HEK293 (cell line): Measurements from ENCODE around the gene RNPS1.
A peak's percentile ranks its signal among the peaks of the same experiment; 100 is the strongest.

Source experiments
- CTCF ChIA-PET: fragments of 350-600 bp; formaldehyde crosslinking; extraction: SDS; loops from one replicate; lab custom pipeline; 2021; ENCODE audit warnings: antibody characterized with exemption; lab: Yijun Ruan, JAX
- POLR2A ChIA-PET: fragments of 300-600 bp; formaldehyde crosslinking; extraction: SDS; loops from one replicate; lab custom pipeline; 2020; ENCODE audit warnings: antibody characterized with exemption, inconsistent platforms; lab: Yijun Ruan, JAX
- H3K27ac ChIP-seq: fragments of 200-500 bp; sonication (Bioruptor generic); 2 replicates; pipeline ENCODE4 v1.5.1; 2014; ENCODE audit warnings: low read depth, low read length, control low read depth, inconsistent platforms; ENCODE audit errors: extremely low read depth
- H3K36me3 ChIP-seq, 2 experiments: fragments of 200-500 bp in 1 of 2; sonication (Bioruptor generic) in 1 of 2; 1 replicate in 1 of 2; 2 replicates in 1 of 2; pipeline ENCODE4 v1.5.1; 2014 to 2017; ENCODE audit warnings: inconsistent platforms in 2 of 2, low read length in 2 of 2; ENCODE audit not compliant: control insufficient read depth in 2 of 2, insufficient read depth in 1 of 2
- H3K4me1 ChIP-seq: fragments of 200-500 bp; sonication (Bioruptor generic); 2 replicates; pipeline ENCODE4 v1.5.1; 2014; ENCODE audit warnings: mild to moderate bottlenecking, low read length, inconsistent platforms; ENCODE audit not compliant: control insufficient read depth, insufficient read depth
- H3K4me3 ChIP-seq: 2 replicates; pipeline ENCODE4 v1.5.1; 2011; ENCODE audit warnings: low read depth, mild to moderate bottlenecking, control low read depth, low read length, moderate library complexity
- H3K9me3 ChIP-seq: fragments of 200-500 bp; sonication (Bioruptor generic); 2 replicates; pipeline ENCODE4 v1.5.1; 2014; ENCODE audit warnings: low read depth, low read length, inconsistent platforms; ENCODE audit not compliant: control insufficient read depth, insufficient read depth
- BCL11A ChIP-seq: fragments of 450-650 bp; formaldehyde crosslinking; IDR thresholded peaks from 2 replicates; pipeline ENCODE4 v1.5.1; 2016; ENCODE audit warnings: low read depth, missing biosample characterization, missing genetic modification characterization
- KLF1 ChIP-seq: fragments of 450-650 bp; formaldehyde crosslinking; IDR thresholded peaks from 2 replicates; pipeline ENCODE4 v1.5.1; 2016; ENCODE audit warnings: missing biosample characterization, missing genetic modification characterization
- SP2 ChIP-seq: fragments of 450-650 bp; formaldehyde crosslinking; IDR thresholded peaks from 2 replicates; pipeline ENCODE4 v1.5.1; 2016; ENCODE audit warnings: missing biosample characterization, missing genetic modification characterization
- ZBTB11 ChIP-seq: fragments of 450-650 bp; formaldehyde crosslinking; conservative IDR thresholded peaks from 2 replicates; pipeline ENCODE4 v1.5.1; 2016; ENCODE audit warnings: low read depth, missing biosample characterization, missing genetic modification characterization
- ZBTB20 ChIP-seq: fragments of 450-650 bp; formaldehyde crosslinking; IDR thresholded peaks from 2 replicates; pipeline ENCODE4 v1.5.1; 2016; ENCODE audit warnings: missing biosample characterization, missing genetic modification characterization
- ZBTB7A ChIP-seq: fragments of 450-650 bp; formaldehyde crosslinking; IDR thresholded peaks from 2 replicates; pipeline ENCODE4 v1.5.1; 2016; ENCODE audit warnings: low read depth, missing biosample characterization, missing genetic modification characterization
- ZNF521 ChIP-seq: fragments of 450-650 bp; formaldehyde crosslinking; IDR thresholded peaks from 2 replicates; pipeline ENCODE4 v1.5.1; 2017; ENCODE audit warnings: missing biosample characterization, mild to moderate bottlenecking, missing genetic modification characterization
- ZNF548 ChIP-seq: fragments of 450-650 bp; formaldehyde crosslinking; IDR thresholded peaks from 2 replicates; pipeline ENCODE4 v1.5.1; 2016; ENCODE audit warnings: missing biosample characterization, missing genetic modification characterization
- ZNF629 ChIP-seq: fragments of 450-650 bp; formaldehyde crosslinking; IDR thresholded peaks from 2 replicates; pipeline ENCODE4 v1.5.1; 2017; ENCODE audit warnings: missing biosample characterization, missing genetic modification characterization
- ZNF654 ChIP-seq: fragments of 450-650 bp; formaldehyde crosslinking; IDR thresholded peaks from 2 replicates; pipeline ENCODE4 v1.5.1; 2016; ENCODE audit warnings: low read depth, missing biosample characterization, missing genetic modification characterization
- ZNF768 ChIP-seq: fragments of 450-650 bp; formaldehyde crosslinking; IDR thresholded peaks from 2 replicates; pipeline ENCODE4 v1.5.1; 2018; ENCODE audit warnings: missing biosample characterization, mild to moderate bottlenecking, missing genetic modification characterization
- TF ChIP-seq, protein P1 (sequence below): fragments of 450-650 bp; formaldehyde crosslinking; IDR thresholded peaks from 2 replicates; pipeline ENCODE4 v1.5.1; 2016; ENCODE audit warnings: missing biosample characterization, missing genetic modification characterization
- TF ChIP-seq, protein P2 (sequence below): fragments of 450-650 bp; formaldehyde crosslinking; IDR thresholded peaks from 2 replicates; pipeline ENCODE4 v1.5.1; 2016; ENCODE audit warnings: missing biosample characterization, missing genetic modification characterization
- TF ChIP-seq, protein P3 (sequence below): fragments of 450-650 bp; formaldehyde crosslinking; IDR thresholded peaks from 2 replicates; pipeline ENCODE4 v1.5.1; 2016; ENCODE audit warnings: missing biosample characterization, missing genetic modification characterization

Gene RNPS1

DNA sequence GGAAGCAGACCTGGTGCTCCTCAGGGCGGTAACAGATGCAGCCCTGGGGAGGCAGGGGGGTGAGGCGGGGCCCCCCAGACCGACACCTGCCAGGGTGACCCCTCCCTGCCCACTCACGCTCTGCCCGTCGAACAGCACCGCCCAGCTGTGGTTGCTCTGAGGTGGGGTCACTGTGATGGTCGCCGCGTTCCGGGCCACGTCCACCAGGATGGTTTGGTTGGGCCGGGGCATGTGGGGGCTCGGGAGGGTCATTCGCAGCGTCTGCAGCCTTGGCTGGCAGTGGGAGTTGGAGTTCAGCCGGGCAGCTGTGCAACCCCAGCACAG is 58.0 kb downstream of the RNPS1 start (continued):
- TF ChIP-seq, protein P1, sequence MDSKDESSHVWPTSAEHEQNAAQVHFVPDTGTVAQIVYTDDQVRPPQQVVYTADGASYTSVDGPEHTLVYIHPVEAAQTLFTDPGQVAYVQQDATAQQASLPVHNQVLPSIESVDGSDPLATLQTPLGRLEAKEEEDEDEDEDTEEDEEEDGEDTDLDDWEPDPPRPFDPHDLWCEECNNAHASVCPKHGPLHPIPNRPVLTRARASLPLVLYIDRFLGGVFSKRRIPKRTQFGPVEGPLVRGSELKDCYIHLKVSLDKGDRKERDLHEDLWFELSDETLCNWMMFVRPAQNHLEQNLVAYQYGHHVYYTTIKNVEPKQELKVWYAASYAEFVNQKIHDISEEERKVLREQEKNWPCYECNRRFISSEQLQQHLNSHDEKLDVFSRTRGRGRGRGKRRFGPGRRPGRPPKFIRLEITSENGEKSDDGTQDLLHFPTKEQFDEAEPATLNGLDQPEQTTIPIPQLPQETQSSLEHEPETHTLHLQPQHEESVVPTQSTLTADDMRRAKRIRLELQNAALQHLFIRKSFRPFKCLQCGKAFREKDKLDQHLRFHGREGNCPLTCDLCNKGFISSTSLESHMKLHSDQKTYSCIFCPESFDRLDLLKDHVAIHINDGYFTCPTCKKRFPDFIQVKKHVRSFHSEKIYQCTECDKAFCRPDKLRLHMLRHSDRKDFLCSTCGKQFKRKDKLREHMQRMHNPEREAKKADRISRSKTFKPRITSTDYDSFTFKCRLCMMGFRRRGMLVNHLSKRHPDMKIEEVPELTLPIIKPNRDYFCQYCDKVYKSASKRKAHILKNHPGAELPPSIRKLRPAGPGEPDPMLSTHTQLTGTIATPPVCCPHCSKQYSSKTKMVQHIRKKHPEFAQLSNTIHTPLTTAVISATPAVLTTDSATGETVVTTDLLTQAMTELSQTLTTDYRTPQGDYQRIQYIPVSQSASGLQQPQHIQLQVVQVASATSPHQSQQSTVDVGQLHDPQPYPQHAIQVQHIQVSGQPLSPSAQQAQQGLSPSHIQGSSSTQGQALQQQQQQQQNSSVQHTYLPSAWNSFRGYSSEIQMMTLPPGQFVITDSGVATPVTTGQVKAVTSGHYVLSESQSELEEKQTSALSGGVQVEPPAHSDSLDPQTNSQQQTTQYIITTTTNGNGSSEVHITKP (tag by site-specific recombination), result no peak
- no peak for TF ChIP-seq ZBTB20 (tag by site-specific recombination)
- no peak for TF ChIP-seq ZNF654 (tag by site-specific recombination)
- no peak for TF ChIP-seq BCL11A (tag by site-specific recombination)
- TF ChIP-seq ZNF768, result no peak
- TF ChIP-seq ZNF548 (tag by site-specific recombination), result no peak
- no peak for TF ChIP-seq ZBTB11 (tag by site-specific recombination)
- TF ChIP-seq, protein P2, sequence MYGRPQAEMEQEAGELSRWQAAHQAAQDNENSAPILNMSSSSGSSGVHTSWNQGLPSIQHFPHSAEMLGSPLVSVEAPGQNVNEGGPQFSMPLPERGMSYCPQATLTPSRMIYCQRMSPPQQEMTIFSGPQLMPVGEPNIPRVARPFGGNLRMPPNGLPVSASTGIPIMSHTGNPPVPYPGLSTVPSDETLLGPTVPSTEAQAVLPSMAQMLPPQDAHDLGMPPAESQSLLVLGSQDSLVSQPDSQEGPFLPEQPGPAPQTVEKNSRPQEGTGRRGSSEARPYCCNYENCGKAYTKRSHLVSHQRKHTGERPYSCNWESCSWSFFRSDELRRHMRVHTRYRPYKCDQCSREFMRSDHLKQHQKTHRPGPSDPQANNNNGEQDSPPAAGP, result no peak
- TF ChIP-seq ZNF629 (tag by site-specific recombination), result no peak
- no peak for TF ChIP-seq ZNF521 (tag by site-specific recombination)

DNA sequence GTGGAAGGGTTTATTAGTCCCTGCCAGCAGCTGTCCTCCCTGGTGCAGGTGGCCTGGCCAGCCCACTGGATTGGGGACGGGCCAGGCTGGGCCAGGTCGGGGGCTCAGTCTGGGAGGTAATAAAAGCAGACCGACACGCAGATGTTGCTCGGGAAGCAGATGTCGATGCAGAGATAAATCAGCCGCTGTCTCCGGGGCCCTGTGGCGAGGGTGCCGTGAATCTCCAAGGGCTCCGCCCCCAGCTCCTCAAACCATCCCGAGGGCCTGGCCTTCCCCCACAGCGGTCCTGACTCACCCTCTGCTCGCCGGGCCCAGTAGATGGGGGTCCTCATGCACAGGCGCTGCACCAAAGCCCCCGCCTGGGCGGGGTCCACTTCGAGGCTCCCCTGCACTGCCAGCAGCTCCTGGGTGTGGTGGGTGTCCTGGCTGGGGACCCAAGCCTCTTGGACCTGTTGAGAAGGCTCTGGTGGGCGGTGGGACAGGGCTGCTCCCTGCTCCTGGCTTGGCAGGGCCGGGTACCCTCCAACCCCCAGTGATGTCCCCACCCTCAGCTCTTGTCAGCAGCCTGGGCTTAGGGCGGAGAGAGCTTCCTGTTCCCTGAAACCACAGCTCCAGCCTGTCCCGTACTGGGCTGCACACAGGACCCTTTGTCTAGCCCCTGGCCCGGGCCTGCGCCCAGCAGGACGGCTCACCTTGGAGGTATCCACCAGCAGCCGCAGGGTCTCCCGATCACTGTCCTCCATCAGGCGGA is 58.5 kb downstream of the RNPS1 start:
- TF ChIP-seq SP2 (tag by site-specific recombination) (0 out of 2 replicates have a peak, but pooled peaks have one; percentile 8), KLF1 (tag by site-specific recombination) (0 out of 2 replicates have a peak, but pooled peaks have one; percentile 14), ZNF521 (tag by site-specific recombination) (no peak), ZBTB7A (tag by site-specific recombination) (no peak)
- TF ChIP-seq, protein P3, sequence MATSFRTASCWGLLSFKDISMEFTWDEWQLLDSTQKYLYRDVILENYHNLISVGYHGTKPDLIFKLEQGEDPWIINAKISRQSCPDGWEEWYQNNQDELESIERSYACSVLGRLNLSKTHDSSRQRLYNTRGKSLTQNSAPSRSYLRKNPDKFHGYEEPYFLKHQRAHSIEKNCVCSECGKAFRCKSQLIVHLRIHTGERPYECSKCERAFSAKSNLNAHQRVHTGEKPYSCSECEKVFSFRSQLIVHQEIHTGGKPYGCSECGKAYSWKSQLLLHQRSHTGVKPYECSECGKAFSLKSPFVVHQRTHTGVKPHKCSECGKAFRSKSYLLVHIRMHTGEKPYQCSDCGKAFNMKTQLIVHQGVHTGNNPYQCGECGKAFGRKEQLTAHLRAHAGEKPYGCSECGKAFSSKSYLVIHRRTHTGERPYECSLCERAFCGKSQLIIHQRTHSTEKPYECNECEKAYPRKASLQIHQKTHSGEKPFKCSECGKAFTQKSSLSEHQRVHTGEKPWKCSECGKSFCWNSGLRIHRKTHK (tag by site-specific recombination), result no peak
- Histone ChIP-seq H3K36me3 (peaks cover 0 to 56% of the 10 kb centered on the region in 2 experiments; a peak in 1 of 3 replicates), H3K4me1 (no peaks in the 10 kb centered on the region), H3K4me3 (no peak overlapping the region), H3K27ac (no peak overlapping the region), H3K9me3 (no peaks in the 10 kb centered on the region)
- ChIA-PET POLR2A (interaction anchor here (0.5 to 1.7 kb wide), 6 partner anchors 13 to 55 kb away, joined by 4 to 7 read pairs (median 4); partner anchors contain the start of genes E4F1 and TRAF7), CTCF (interaction anchor here (0.6 kb wide), 1 partner anchor 45 kb away, joined by 5 read pairs; no protein-coding TSS in a partner anchor)
